HAP-1 (cell line): Measurements from ENCODE around the gene ABCA4.

Source experiments
- DNase-seq, 2 experiments: peaks; one replicate each; pipeline ENCODE4 v3.0.0-alpha.2; 2016 to 2020; ENCODE audit warnings: low spot score in 2 of 2
- H3K27me3 ChIP-seq: fragments of 250-450 bp; sonication (Bioruptor Pico); 2 replicates; pipeline ENCODE4 v1.5.1; 2020; ENCODE audit warnings: low read depth, mild to moderate bottlenecking, moderate library complexity
- H3K36me3 ChIP-seq: fragments of 250-450 bp; sonication (Bioruptor Pico); replicated peaks from 2 replicates; pipeline ENCODE4 v1.5.1; 2020; ENCODE audit warnings: mild to moderate bottlenecking
- H3K4me1 ChIP-seq: fragments of 250-450 bp; sonication (Bioruptor Pico); 2 replicates; pipeline ENCODE4 v1.5.1; 2020; ENCODE audit warnings: mild to moderate bottlenecking
- H3K4me3 ChIP-seq: fragments of 250-450 bp; sonication (Bioruptor Pico); 2 replicates; pipeline ENCODE4 v1.5.1; 2020; ENCODE audit warnings: mild to moderate bottlenecking, moderate library complexity
- H3K9me3 ChIP-seq: fragments of 250-450 bp; sonication (Bioruptor Pico); 2 replicates; pipeline ENCODE4 v1.5.1; 2020; ENCODE audit warnings: mild to moderate bottlenecking, moderate library complexity
- in situ Hi-C: fragments of 300-500 bp; cut with MboI; formaldehyde crosslinking; loops from 3 replicates; pipeline ENCODE4 v1.14.3; 2020; ENCODE audit warnings: low sequenced_read_pairs, inconsistent platforms, mixed read lengths

Gene ABCA4

GRCh38 chr1:94024104-94024792 lies 96.7 kb downstream of the ABCA4 start:
- Histone ChIP-seq H3K27me3 (peaks cover 15% of the 10 kb centered on the region), H3K36me3 (no peaks in the 10 kb centered on the region), H3K4me3 (no peak overlapping the region), H3K4me1 (no peaks in the 10 kb centered on the region), H3K9me3 (no peaks in the 10 kb centered on the region)
- in situ Hi-C loops: no loop called here
- DNase-seq: no peak

- Histone ChIP-seq H3K4me1 (no peaks in the 10 kb centered on the region), H3K36me3 (no peaks in the 10 kb centered on the region), H3K27me3 (peaks cover 15% of the 10 kb centered on the region), H3K4me3 (no peak overlapping the region), H3K9me3 (no peaks in the 10 kb centered on the region)
- in situ Hi-C loops: no loop called here
- DNase-seq: no peak
These were observed 98.3 kb downstream of the ABCA4 start for GRCh38 chr1:94022471-94023189.

- Histone ChIP-seq H3K4me3 (no peak overlapping the region), H3K9me3 (no peaks in the 10 kb centered on the region), H3K36me3 (no peaks in the 10 kb centered on the region), H3K27me3 (peaks cover 17% of the 10 kb centered on the region), H3K4me1 (no peaks in the 10 kb centered on the region)
- DNase-seq: no peak
- in situ Hi-C loops: no loop called here
These were observed 100.0 kb downstream of the ABCA4 start for GRCh38 chr1:94020764-94021579.

- in situ Hi-C loops: no loop called here
- peaks cover 9% of the 10 kb centered on the region; the same call in 1 of the 2 replicates for H3K27me3 ChIP-seq
- H3K4me1 ChIP-seq: no peaks in the 10 kb centered on the region
- H3K4me3 ChIP-seq: no peak overlapping the region
- no peaks in the 10 kb centered on the region for H3K9me3 ChIP-seq
- no peaks in the 10 kb centered on the region for H3K36me3 ChIP-seq
- DNase-seq: no peak
These were observed 101.6 kb downstream of the ABCA4 start for GRCh38 chr1:94019327-94019726.

GRCh38 chr1:94017155-94017829 lies 103.7 kb downstream of the ABCA4 start:
- no peaks in the 10 kb centered on the region for H3K36me3 ChIP-seq
- H3K9me3 ChIP-seq: no peaks in the 10 kb centered on the region
- 0 out of 2 replicates have a peak, but pooled peaks cover 2% of the 10 kb centered on the region for H3K27me3 ChIP-seq
- in situ Hi-C loops: no loop called here
- H3K4me1 ChIP-seq: peaks cover 4% of the 10 kb centered on the region; the same call in 1 of the 2 replicates
- no peak for DNase-seq
- no peak overlapping the region for H3K4me3 ChIP-seq

GRCh38 chr1:94015489-94015817 lies 105.5 kb downstream of the ABCA4 start:
- no peaks in the 10 kb centered on the region for H3K36me3 ChIP-seq
- no peak overlapping the region for H3K4me3 ChIP-seq
- H3K27me3 ChIP-seq: 0 out of 2 replicates have a peak, but pooled peaks cover 2% of the 10 kb centered on the region
- DNase-seq: no peak
- peaks cover 4% of the 10 kb centered on the region; the same call in 1 of the 2 replicates for H3K4me1 ChIP-seq
- no peaks in the 10 kb centered on the region for H3K9me3 ChIP-seq
- in situ Hi-C loops: no loop called here

GRCh38 chr1:94014635-94015488 lies 106.1 kb downstream of the ABCA4 start:
- no peaks in the 10 kb centered on the region for H3K9me3 ChIP-seq
- 0 out of 2 replicates have a peak, but pooled peaks cover 2% of the 10 kb centered on the region for H3K27me3 ChIP-seq
- H3K4me1 ChIP-seq: peaks cover 4% of the 10 kb centered on the region; the same call in 1 of the 2 replicates
- no peaks in the 10 kb centered on the region for H3K36me3 ChIP-seq
- no peak overlapping the region for H3K4me3 ChIP-seq
- in situ Hi-C loops: no loop called here
- no peak for DNase-seq

GRCh38 chr1:94014087-94014486 lies 106.9 kb downstream of the ABCA4 start:
- Histone ChIP-seq H3K36me3 (no peaks in the 10 kb centered on the region), H3K4me3 (no peak overlapping the region), H3K27me3 (0 out of 2 replicates have a peak, but pooled peaks cover 2% of the 10 kb centered on the region), H3K9me3 (no peaks in the 10 kb centered on the region), H3K4me1 (peaks cover 4% of the 10 kb centered on the region; the same call in 1 of the 2 replicates)
- in situ Hi-C loops: no loop called here
- DNase-seq: no peak

GRCh38 chr1:94013367-94013878 lies 107.5 kb downstream of the ABCA4 start:
- no peak overlapping the region for H3K4me3 ChIP-seq
- H3K9me3 ChIP-seq: no peaks in the 10 kb centered on the region
- H3K36me3 ChIP-seq: no peaks in the 10 kb centered on the region
- in situ Hi-C loops: no loop called here
- DNase-seq: no peak
- H3K27me3 ChIP-seq: 0 out of 2 replicates have a peak, but pooled peaks cover 2% of the 10 kb centered on the region
- peaks cover 4% of the 10 kb centered on the region; the same call in 1 of the 2 replicates for H3K4me1 ChIP-seq

GRCh38 chr1:94012708-94013366 lies 108.1 kb downstream of the ABCA4 start:
- Histone ChIP-seq H3K36me3 (no peaks in the 10 kb centered on the region), H3K27me3 (0 out of 2 replicates have a peak, but pooled peaks cover 2% of the 10 kb centered on the region), H3K4me3 (no peak overlapping the region), H3K4me1 (peaks cover 4% of the 10 kb centered on the region; the same call in 1 of the 2 replicates), H3K9me3 (no peaks in the 10 kb centered on the region)
- in situ Hi-C loops: no loop called here
- DNase-seq: peak; percentile 15 to 30

GRCh38 chr1:94011709-94012595 lies 109.0 kb downstream of the ABCA4 start:
- Histone ChIP-seq H3K4me3 (no peak overlapping the region), H3K27me3 (0 out of 2 replicates have a peak, but pooled peaks cover 2% of the 10 kb centered on the region), H3K9me3 (no peaks in the 10 kb centered on the region), H3K36me3 (no peaks in the 10 kb centered on the region), H3K4me1 (peaks cover 4% of the 10 kb centered on the region; the same call in 1 of the 2 replicates)
- in situ Hi-C loops: no loop called here
- no peak for DNase-seq
